ENCODE data around the gene MAST3. TPM values are rescaled to one million over a fixed set of nuclear protein-coding genes. Genes with fewer than 3 reads are reported as not detected.
A peak's percentile ranks its signal among the peaks of the same experiment; 100 is the strongest.

The MAST3 gene
- total and polyA plus RNA-seq, 10 donors: 8.9 to 52.7 (median 38.2) TPM

DNA sequence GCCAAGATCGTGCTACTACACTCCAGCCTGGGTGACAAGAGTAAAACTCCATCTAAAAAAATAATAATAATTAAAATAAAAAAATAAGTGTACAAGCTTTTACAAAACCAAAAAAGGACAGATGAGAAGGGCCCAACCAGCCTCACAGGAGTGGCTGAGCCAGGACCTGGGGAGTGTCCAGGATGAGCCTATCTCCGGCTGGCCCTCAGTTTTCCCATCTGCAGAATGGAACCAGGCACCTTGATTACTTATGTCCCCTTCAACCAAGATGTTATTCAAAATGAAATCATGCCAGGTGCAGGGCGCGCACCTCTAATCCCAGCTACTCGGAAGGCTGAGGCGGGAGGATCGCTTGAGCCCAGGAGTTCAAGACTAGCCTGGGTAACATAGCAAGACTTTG, 66.5 kb downstream of the MAST3 start:
- intact Hi-C loops (cut with DNase I; ENCODE audit: low total_unique reads): no loop called here
- H3K36me3 ChIP-seq: peaks cover 0 to 72% (median 43%) of the 10 kb centered on the region in 6 donors
- 96 to 98% (median 97%) methylated on average over 7 of the region's 7 CpGs for WGBS, 5 donors

DNA sequence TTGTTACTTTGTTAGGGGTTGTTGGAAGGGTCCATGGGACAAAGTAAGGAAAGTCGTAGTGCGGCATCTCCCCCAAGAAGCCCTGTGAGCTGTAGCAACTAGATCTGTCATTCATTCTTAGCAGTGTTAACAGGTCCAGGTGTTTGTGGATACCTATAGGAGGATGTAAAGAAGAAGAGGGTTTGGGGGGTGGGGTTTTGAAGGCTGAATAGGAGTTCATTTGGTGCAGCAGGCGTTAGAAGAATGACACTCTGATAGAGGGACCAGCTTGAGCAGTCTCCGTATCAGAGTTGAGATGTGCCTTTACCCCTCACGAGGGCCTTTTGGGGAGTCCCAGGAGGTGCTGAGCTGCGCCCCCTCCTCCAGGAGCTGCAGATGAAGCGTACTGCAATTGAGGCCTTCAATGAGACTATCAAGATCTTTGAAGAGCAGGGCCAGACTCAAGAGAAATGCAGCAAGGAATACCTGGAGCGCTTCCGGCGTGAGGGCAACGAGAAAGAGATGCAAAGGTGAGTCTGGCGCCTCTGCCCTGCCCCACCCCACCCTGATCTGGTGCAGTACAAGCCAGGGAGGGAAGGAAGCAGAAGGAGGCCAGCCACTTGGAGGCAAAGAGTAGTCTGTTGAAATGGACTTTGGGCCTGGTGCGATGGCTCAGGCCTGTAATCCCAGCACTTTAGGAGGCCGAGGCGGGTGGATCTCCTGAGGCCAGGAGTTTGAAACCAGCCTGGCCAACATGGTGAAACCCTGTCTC, 68.4 kb downstream of the MAST3 start:
- peaks cover 16 to 53% (median 45%) of the 10 kb centered on the region in 6 donors for H3K4me1 ChIP-seq
- no peak for TF ChIP-seq POLR2A (IDR thresholded peaks at IDR 0.05)
- TF ChIP-seq POLR2AphosphoS5 (IDR thresholded peaks at IDR 0.05): no peak
- TF ChIP-seq, protein P1, sequence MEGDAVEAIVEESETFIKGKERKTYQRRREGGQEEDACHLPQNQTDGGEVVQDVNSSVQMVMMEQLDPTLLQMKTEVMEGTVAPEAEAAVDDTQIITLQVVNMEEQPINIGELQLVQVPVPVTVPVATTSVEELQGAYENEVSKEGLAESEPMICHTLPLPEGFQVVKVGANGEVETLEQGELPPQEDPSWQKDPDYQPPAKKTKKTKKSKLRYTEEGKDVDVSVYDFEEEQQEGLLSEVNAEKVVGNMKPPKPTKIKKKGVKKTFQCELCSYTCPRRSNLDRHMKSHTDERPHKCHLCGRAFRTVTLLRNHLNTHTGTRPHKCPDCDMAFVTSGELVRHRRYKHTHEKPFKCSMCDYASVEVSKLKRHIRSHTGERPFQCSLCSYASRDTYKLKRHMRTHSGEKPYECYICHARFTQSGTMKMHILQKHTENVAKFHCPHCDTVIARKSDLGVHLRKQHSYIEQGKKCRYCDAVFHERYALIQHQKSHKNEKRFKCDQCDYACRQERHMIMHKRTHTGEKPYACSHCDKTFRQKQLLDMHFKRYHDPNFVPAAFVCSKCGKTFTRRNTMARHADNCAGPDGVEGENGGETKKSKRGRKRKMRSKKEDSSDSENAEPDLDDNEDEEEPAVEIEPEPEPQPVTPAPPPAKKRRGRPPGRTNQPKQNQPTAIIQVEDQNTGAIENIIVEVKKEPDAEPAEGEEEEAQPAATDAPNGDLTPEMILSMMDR (IDR thresholded peaks at IDR 0.05 in 8 of 11, conservative IDR thresholded peaks at IDR 0.05 in 3 of 11): no peak
- no peak for DNase-seq
- H3K4me3 ChIP-seq: no peak overlapping the region
- 94 to 99% (median 96%) methylated on average over 15 of the region's 15 CpGs for WGBS, 5 donors
- intact Hi-C loops (cut with DNase I; ENCODE audit: low total_unique reads): no loop called here
- peaks cover 0 to 79% (median 46%) of the 10 kb centered on the region in 6 donors for H3K36me3 ChIP-seq
- H3K27ac ChIP-seq: no peak overlapping the region
- H3K9me3 ChIP-seq: no peaks in the 10 kb centered on the region
- no peaks in the 10 kb centered on the region for H3K27me3 ChIP-seq (replicated peaks in 1 of 7)

More for the DNA sequence above, 66.5 kb downstream of the MAST3 start:
- DNase-seq: no peak
- Histone ChIP-seq H3K27ac (no peak overlapping the region), H3K27me3 (replicated peaks in 1 of 7) (no peaks in the 10 kb centered on the region), H3K4me1 (peaks cover 8 to 52% (median 33%) of the 10 kb centered on the region in 6 donors), H3K9me3 (no peaks in the 10 kb centered on the region), H3K4me3 (no peak overlapping the region)
- TF ChIP-seq POLR2A (IDR thresholded peaks at IDR 0.05): no peak
- TF ChIP-seq, protein P1 (IDR thresholded peaks at IDR 0.05 in 8 of 11, conservative IDR thresholded peaks at IDR 0.05 in 3 of 11): no peak
- TF ChIP-seq POLR2AphosphoS5 (IDR thresholded peaks at IDR 0.05): no peak

DNA sequence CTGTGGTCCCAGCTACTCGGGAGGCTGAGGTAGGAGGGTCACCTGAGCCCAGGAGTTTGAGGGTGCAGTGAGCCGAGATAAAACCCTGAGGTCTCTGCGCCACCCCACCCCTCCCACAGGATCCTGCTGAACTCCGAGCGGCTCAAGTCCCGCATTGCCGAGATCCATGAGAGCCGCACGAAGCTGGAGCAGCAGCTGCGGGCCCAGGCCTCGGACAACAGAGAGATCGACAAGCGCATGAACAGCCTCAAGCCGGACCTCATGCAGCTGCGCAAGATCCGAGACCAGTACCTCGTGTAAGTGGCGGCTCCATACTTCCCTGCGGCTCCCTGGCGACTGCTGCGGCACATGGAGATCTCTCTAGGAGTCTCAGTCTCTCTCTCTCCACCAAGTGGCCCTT, 69.4 kb downstream of the MAST3 start:
- peaks cover 0 to 76% (median 45%) of the 10 kb centered on the region in 6 donors for H3K36me3 ChIP-seq
- intact Hi-C loops (cut with DNase I; ENCODE audit: low total_unique reads): no loop called here
- no peak for DNase-seq
- H3K9me3 ChIP-seq: no peaks in the 10 kb centered on the region
- H3K27me3 ChIP-seq (replicated peaks in 1 of 7): no peaks in the 10 kb centered on the region
- H3K4me3 ChIP-seq: no peak overlapping the region
- WGBS, 5 donors: 93 to 97% (median 96%) methylated on average over 18 to 21 of the region's 21 CpGs
- TF ChIP-seq POLR2AphosphoS5 (IDR thresholded peaks at IDR 0.05): peak in 1 of 3 donors; percentile 27
- no peak for TF ChIP-seq POLR2A (IDR thresholded peaks at IDR 0.05)
- H3K27ac ChIP-seq: no peak overlapping the region
- peaks cover 20 to 54% (median 47%) of the 10 kb centered on the region in 6 donors for H3K4me1 ChIP-seq

DNA sequence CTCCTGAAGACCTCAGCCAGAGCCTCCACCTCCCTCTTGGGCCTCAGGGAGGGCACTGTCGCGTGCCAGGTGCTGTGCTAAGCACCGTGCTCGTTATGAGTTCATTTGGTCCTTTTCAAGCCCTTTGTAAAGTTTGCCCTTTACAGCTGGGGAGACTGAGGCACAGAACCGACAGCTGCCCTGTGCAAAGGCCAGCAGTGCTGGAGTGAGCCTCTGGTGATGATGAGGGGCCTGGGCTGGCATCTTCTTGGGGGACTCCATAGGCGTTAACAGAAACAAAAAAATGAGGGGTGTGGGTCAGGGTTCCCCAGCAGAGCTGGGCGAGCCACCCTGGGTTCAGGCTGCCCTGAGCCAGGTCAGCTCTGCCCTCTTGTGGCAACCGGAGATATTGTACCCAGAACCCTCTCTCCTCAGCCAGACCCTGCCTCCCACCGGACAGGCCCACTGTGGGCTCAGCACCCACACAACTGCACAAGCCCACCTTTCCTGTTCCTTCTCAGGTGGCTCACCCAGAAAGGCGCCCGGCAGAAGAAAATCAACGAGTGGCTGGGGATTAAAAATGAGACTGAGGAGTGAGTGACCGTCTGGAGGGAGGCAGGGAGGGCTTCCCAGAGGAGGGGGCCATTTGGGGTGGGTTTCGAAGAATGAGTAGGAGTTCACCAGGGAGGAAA, 70.5 kb downstream of the MAST3 start:
- peaks cover 27 to 61% (median 55%) of the 10 kb centered on the region in 6 donors for H3K4me1 ChIP-seq

More for the DNA sequence above, 70.5 kb downstream of the MAST3 start:
- no peak for TF ChIP-seq POLR2A (IDR thresholded peaks at IDR 0.05)
- TF ChIP-seq, protein P1 (IDR thresholded peaks at IDR 0.05 in 8 of 11, conservative IDR thresholded peaks at IDR 0.05 in 3 of 11): peak; percentile 58 to 89 (median 84)
- peak overlapping the region; percentile 83 to 95 (median 92) for H3K27ac ChIP-seq
- peak overlapping the region in 1 of 8 donors; percentile 58 for H3K4me3 ChIP-seq
- H3K9me3 ChIP-seq: no peaks in the 10 kb centered on the region
- peaks cover 0 to 65% (median 42%) of the 10 kb centered on the region in 6 donors for H3K36me3 ChIP-seq
- peak; percentile 89 for DNase-seq
- no peaks in the 10 kb centered on the region for H3K27me3 ChIP-seq (replicated peaks in 1 of 7)
- 63 to 72% (median 70%) methylated on average over 14 of the region's 14 CpGs for WGBS, 5 donors
- intact Hi-C loops (cut with DNase I; ENCODE audit: low total_unique reads): no loop called here
